ENCODE data around the gene FGR.
A peak's percentile ranks its signal among the peaks of the same experiment; 100 is the strongest.

FGR gene

GRCh38 chr1:27603681-27604578 is 31.1 kb downstream of the FGR start, which contains the start of gene AHDC1:
Gene AHDC1 (minus strand): TSS chr1:27604144. CDS start chr1:27552115, 52,029 bp downstream.
- no peak for TF ChIP-seq TSHZ2 (CRISPR knock-in tag; IDR thresholded peaks at IDR 0.05)
- TF ChIP-seq ARNTL (CRISPR knock-in tag; IDR thresholded peaks at IDR 0.05; ENCODE audit: borderline replicate concordance, low read depth), result no peak
- no peak for TF ChIP-seq CSRNP3 (CRISPR knock-in tag; IDR thresholded peaks at IDR 0.05)
- TF ChIP-seq PATZ1 (CRISPR knock-in tag; IDR thresholded peaks at IDR 0.05; ENCODE audit: borderline replicate concordance), result no peak
- TF ChIP-seq TOX (CRISPR knock-in tag; IDR thresholded peaks at IDR 0.05; ENCODE audit: borderline replicate concordance), result no peak
- TF ChIP-seq OSR1 (CRISPR knock-in tag; IDR thresholded peaks at IDR 0.05), result no peak
- no peak for TF ChIP-seq SNAI2 (CRISPR knock-in tag; IDR thresholded peaks at IDR 0.05)
- TF ChIP-seq BACH2 (CRISPR knock-in tag; IDR thresholded peaks at IDR 0.05; ENCODE audit: borderline replicate concordance), result no peak
- no peak for TF ChIP-seq ZC3H10 (CRISPR knock-in tag; IDR thresholded peaks at IDR 0.05)
- TF ChIP-seq ZNF8 (CRISPR knock-in tag; IDR thresholded peaks at IDR 0.05), result no peak
- no peak for TF ChIP-seq PPARA (CRISPR knock-in tag; IDR thresholded peaks at IDR 0.05; ENCODE audit: borderline replicate concordance)
- TF ChIP-seq TCF4 (CRISPR knock-in tag; IDR thresholded peaks at IDR 0.05; ENCODE audit: borderline replicate concordance), result no peak
- no peak for TF ChIP-seq ISL1 (CRISPR knock-in tag; IDR thresholded peaks at IDR 0.05)

GRCh38 chr1:27603309-27603680 is 31.7 kb downstream of the FGR start:
- peak; percentile 8 for ATAC-seq
- TF ChIP-seq CREB5 (CRISPR knock-in tag; IDR thresholded peaks at IDR 0.05; ENCODE audit: low read depth) (no peak), PATZ1 (CRISPR knock-in tag; IDR thresholded peaks at IDR 0.05; ENCODE audit: borderline replicate concordance) (no peak), ZFP3 (CRISPR knock-in tag; IDR thresholded peaks at IDR 0.05) (no peak), TOX (CRISPR knock-in tag; IDR thresholded peaks at IDR 0.05; ENCODE audit: borderline replicate concordance) (no peak), POU6F1 (CRISPR knock-in tag; IDR thresholded peaks at IDR 0.05; ENCODE audit: borderline replicate concordance, low read depth) (no peak), CSRNP3 (CRISPR knock-in tag; IDR thresholded peaks at IDR 0.05) (no peak), TSHZ2 (CRISPR knock-in tag; IDR thresholded peaks at IDR 0.05) (no peak), TCF4 (CRISPR knock-in tag; IDR thresholded peaks at IDR 0.05; ENCODE audit: borderline replicate concordance) (no peak), ZNF8 (CRISPR knock-in tag; IDR thresholded peaks at IDR 0.05) (no peak), ESRRG (CRISPR knock-in tag; IDR thresholded peaks at IDR 0.05) (no peak), ISL1 (CRISPR knock-in tag; IDR thresholded peaks at IDR 0.05) (no peak)

More at GRCh38 chr1:27603681-27604578, 31.1 kb downstream of the FGR start, which contains the start of gene AHDC1:
- peak; percentile 65 for ATAC-seq
